ENCODE measurements around the gene STX16. TPM values are rescaled to one million over a fixed set of nuclear protein-coding genes. Genes with fewer than 3 reads are reported as not detected.

STX16 gene
- total RNA-seq, 1 experiment from 2014 or later: 93.3 TPM

DNA sequence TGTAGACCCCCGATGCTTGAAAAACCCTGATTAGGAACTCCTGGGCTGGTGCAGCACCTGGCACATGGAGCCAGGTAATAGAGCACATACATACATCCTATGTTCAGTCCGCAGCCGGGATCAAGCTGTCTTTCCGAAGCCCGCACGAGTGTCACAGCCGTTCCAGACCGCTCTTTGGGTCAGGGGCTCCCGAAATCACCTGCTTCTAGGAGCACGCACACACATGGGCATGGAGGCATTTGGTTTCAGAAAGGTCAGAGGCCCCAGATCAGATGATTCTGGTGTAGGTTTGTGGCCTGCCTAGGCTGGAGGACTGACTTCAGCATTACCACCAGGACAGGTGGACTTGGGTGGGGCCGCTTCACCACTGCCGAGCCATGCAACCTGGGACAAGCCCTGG, 42.1 kb upstream of the STX16 start:
- H3K9me3 Mint-ChIP-seq (ENCODE audit: unreplicated experiment): no peaks in the 10 kb centered on the region
- CTCF ChIA-PET: interaction anchor here (0.6 to 0.9 kb wide), 3 partner anchors 10 to 85 kb away, joined by 3 read pairs; no protein-coding TSS in a partner anchor
- H3K36me3 Mint-ChIP-seq (ENCODE audit: insufficient read depth, unreplicated experiment): no peaks in the 10 kb centered on the region
- intact Hi-C loops (cut with micrococcal nuclease): no loop called here
- DNase-seq (ENCODE audit: unreplicated experiment): no peak
- POLR2A ChIA-PET: interaction anchor here (0.8 kb wide), 1 partner anchor 15 kb away, joined by 3 read pairs; no protein-coding TSS in a partner anchor
- H3K27me3 Mint-ChIP-seq (ENCODE audit: insufficient read depth, unreplicated experiment): no peaks in the 10 kb centered on the region
- TF ChIP-seq, protein P1, sequence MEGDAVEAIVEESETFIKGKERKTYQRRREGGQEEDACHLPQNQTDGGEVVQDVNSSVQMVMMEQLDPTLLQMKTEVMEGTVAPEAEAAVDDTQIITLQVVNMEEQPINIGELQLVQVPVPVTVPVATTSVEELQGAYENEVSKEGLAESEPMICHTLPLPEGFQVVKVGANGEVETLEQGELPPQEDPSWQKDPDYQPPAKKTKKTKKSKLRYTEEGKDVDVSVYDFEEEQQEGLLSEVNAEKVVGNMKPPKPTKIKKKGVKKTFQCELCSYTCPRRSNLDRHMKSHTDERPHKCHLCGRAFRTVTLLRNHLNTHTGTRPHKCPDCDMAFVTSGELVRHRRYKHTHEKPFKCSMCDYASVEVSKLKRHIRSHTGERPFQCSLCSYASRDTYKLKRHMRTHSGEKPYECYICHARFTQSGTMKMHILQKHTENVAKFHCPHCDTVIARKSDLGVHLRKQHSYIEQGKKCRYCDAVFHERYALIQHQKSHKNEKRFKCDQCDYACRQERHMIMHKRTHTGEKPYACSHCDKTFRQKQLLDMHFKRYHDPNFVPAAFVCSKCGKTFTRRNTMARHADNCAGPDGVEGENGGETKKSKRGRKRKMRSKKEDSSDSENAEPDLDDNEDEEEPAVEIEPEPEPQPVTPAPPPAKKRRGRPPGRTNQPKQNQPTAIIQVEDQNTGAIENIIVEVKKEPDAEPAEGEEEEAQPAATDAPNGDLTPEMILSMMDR (IDR thresholded peaks at IDR 0.05; ENCODE audit: unreplicated experiment): no peak
- H3K4me1 Mint-ChIP-seq (ENCODE audit: insufficient read depth, unreplicated experiment): no peaks in the 10 kb centered on the region
- H3K27ac Mint-ChIP-seq (ENCODE audit: low read depth, unreplicated experiment): no peak overlapping the region
- BruUV-seq (replicated peaks): no TSS peak
- H3K4me3 Mint-ChIP-seq (ENCODE audit: unreplicated experiment): no peak overlapping the region

DNA sequence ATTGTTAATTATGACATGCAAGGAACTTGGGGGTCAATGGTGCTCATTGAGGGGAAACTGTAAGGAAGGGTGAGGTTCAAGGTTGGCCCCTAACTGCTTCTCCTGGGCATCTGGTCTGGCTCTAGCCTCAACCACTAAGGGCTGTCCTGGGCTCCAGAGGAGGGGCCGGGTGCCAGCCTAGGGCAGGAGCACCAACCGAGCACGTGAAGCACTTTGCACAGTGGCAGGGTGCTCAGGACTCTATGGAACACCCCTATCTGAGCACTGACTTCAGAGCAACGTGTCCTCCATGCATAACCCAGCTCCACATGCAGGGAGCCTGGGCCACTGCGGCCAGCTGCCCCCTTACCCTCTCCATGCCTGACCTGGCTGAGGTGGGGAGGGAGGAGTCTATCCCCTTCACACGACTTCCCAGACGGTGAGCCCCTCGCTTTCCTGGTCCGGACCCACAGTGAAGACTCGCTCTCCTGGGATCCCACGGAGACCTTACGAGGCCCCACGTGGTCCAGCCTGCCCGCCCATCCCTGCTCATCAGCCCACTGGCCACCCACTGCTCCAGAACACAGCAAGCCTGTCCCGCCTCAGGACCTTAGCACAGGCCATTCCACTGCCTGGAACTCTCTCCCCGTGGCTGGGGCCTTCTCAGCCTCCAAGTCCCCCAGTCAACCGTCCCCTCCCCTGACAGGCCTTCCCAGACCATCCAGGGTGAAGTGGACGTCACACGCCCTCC, 40.8 kb upstream of the STX16 start:
- no peaks in the 10 kb centered on the region for H3K36me3 Mint-ChIP-seq (ENCODE audit: insufficient read depth, unreplicated experiment)
- no peak overlapping the region for H3K4me3 Mint-ChIP-seq (ENCODE audit: unreplicated experiment)
- no peak for DNase-seq (ENCODE audit: unreplicated experiment)
- H3K9me3 Mint-ChIP-seq (ENCODE audit: unreplicated experiment): no peaks in the 10 kb centered on the region
- ChIA-PET CTCF (interaction anchor here (0.7 kb wide), 1 partner anchor 40 kb away, joined by 3 read pairs; no protein-coding TSS in a partner anchor), POLR2A (no interaction called here)
- TF ChIP-seq, protein P1 (IDR thresholded peaks at IDR 0.05; ENCODE audit: unreplicated experiment): no peak
- intact Hi-C loops (cut with micrococcal nuclease): no loop called here
- no peak overlapping the region for H3K27ac Mint-ChIP-seq (ENCODE audit: low read depth, unreplicated experiment)
- no peaks in the 10 kb centered on the region for H3K27me3 Mint-ChIP-seq (ENCODE audit: insufficient read depth, unreplicated experiment)
- no TSS peak for BruUV-seq (replicated peaks)
- no peaks in the 10 kb centered on the region for H3K4me1 Mint-ChIP-seq (ENCODE audit: insufficient read depth, unreplicated experiment)

DNA sequence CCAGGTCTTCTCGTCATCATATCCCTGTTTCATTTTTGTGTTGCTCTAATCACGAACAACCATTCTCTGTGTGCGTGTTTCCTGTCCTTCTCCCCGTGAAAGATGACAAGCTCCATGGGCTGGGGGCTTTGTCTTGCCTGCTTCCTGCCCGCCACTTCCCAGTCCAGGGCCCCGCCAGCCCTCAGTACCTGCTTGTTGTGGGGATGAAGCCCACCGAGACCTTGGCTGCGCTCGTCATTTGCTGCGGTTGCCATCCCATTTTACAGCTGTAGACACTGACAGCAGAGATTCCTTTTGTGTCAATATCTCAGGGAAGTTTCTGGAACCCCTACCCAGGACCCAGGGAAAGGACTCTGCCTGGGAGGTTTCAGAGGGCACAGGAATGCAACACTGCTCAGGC, 40.3 kb upstream of the STX16 start:
- DNase-seq (ENCODE audit: unreplicated experiment): no peak
- BruUV-seq (replicated peaks): no TSS peak
- Mint-ChIP-seq H3K9me3 (ENCODE audit: unreplicated experiment) (no peaks in the 10 kb centered on the region), H3K27me3 (ENCODE audit: insufficient read depth, unreplicated experiment) (no peaks in the 10 kb centered on the region), H3K36me3 (ENCODE audit: insufficient read depth, unreplicated experiment) (no peaks in the 10 kb centered on the region), H3K4me1 (ENCODE audit: insufficient read depth, unreplicated experiment) (no peaks in the 10 kb centered on the region), H3K4me3 (ENCODE audit: unreplicated experiment) (no peak overlapping the region), H3K27ac (ENCODE audit: low read depth, unreplicated experiment) (no peak overlapping the region)
- intact Hi-C loops (cut with micrococcal nuclease): no loop called here
- TF ChIP-seq, protein P1 (IDR thresholded peaks at IDR 0.05; ENCODE audit: unreplicated experiment): no peak
- POLR2A ChIA-PET: no interaction called here
- CTCF ChIA-PET: interaction anchor here (0.6 kb wide), 1 partner anchor 252 kb away, joined by 3 read pairs; no protein-coding TSS in a partner anchor

DNA sequence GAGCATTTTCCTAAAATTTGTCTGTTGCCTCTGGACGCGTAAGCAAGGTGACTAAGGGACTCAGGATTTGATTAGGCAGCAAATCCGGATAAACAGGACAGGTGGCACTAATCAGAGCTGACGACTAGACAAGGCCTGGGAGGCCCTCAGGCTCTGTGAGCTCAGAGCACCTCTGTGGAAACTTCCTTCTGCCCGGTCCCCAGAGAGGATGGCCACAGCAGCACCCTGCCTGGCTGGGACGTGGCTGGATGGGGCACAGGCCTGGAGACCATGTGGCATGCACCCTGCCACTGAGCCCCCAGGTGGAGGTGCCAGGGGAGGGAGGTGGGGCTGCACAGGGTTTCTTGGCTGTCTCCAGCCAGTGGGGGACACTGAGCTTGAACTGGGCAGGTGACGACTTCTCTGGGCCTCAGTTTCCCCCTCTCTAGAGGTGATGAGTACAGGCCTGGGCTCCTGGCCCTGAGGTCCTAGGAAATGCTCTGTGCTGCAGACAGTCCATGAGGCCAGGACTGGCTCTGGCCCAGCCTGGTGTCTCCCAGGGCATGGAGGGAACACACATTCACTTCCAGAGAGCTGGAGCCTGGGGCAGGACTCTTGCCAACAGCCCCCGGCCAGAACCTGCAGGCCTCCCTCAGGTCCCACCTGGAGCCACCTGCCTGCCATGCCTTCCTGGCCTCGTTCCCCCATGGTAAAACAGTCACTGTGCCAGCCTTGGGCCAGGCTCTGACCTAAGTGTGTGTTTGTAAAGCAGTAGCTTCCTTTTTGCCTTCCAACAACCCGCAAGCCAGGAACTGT, 39.6 kb upstream of the STX16 start:
- H3K9me3 Mint-ChIP-seq (ENCODE audit: unreplicated experiment): peaks cover under 1% of the 10 kb centered on the region
- DNase-seq (ENCODE audit: unreplicated experiment): no peak
- H3K4me3 Mint-ChIP-seq (ENCODE audit: unreplicated experiment): no peak overlapping the region
- TF ChIP-seq, protein P1 (IDR thresholded peaks at IDR 0.05; ENCODE audit: unreplicated experiment): no peak
- POLR2A ChIA-PET: no interaction called here
- no TSS peak for BruUV-seq (replicated peaks)
- intact Hi-C loops (cut with micrococcal nuclease): no loop called here
- H3K36me3 Mint-ChIP-seq (ENCODE audit: insufficient read depth, unreplicated experiment): no peaks in the 10 kb centered on the region
- CTCF ChIA-PET: interaction anchor here (0.6 kb wide), 2 partner anchors 253 to 1277 kb away, joined by 3 read pairs; no protein-coding TSS in a partner anchor
- H3K4me1 Mint-ChIP-seq (ENCODE audit: insufficient read depth, unreplicated experiment): no peaks in the 10 kb centered on the region
- no peak overlapping the region for H3K27ac Mint-ChIP-seq (ENCODE audit: low read depth, unreplicated experiment)
- no peaks in the 10 kb centered on the region for H3K27me3 Mint-ChIP-seq (ENCODE audit: insufficient read depth, unreplicated experiment)

All from MCF 10A (cell line).